Ectodermal cell (in vitro differentiated cells): Measurements from ENCODE around the gene NUMB.
"Not testable (repeated sequence)": the region's sequence is repeated elsewhere in the genome, so short reads cannot be mapped to it uniquely, and the experiment has no call there.

ENCODE experiments used
- H3K27ac ChIP-seq: 2 replicates; pipeline ENCODE4 v1.7.0; 2013; ENCODE audit warnings: mild to moderate bottlenecking, low read depth, low read length; ENCODE audit not compliant: insufficient read depth, poor library complexity, severe bottlenecking
- H3K27me3 ChIP-seq: 2 replicates; pipeline ENCODE4 v1.7.0; 2013; ENCODE audit warnings: mild to moderate bottlenecking, low read length; ENCODE audit not compliant: insufficient read depth, control insufficient read depth, poor library complexity, severe bottlenecking
- H3K36me3 ChIP-seq: one replicate; pipeline ENCODE4 v1.7.0; 2013; ENCODE audit warnings: low read length; ENCODE audit not compliant: control insufficient read depth, insufficient read depth
- H3K4me1 ChIP-seq: one replicate; pipeline ENCODE4 v1.7.0; 2013; ENCODE audit warnings: low read length; ENCODE audit not compliant: control insufficient read depth, insufficient read depth
- H3K4me3 ChIP-seq: 2 replicates; pipeline ENCODE4 v1.7.0; 2013; ENCODE audit warnings: low read depth, low read length, control low read depth; ENCODE audit not compliant: insufficient read depth
- H3K9me3 ChIP-seq: 2 replicates; pipeline ENCODE4 v1.7.0; 2013; ENCODE audit warnings: mild to moderate bottlenecking, low read length, moderate library complexity; ENCODE audit not compliant: control insufficient read depth
- WGBS, 2 experiments: methylation state at CpG; one replicate each; pipeline ENCODE4 v1.1.7; 2013; ENCODE audit warnings: missing lambda C conversion rate in 2 of 2; 5-methylcytosine and 5-hydroxymethylcytosine counted together

The NUMB gene

DNA sequence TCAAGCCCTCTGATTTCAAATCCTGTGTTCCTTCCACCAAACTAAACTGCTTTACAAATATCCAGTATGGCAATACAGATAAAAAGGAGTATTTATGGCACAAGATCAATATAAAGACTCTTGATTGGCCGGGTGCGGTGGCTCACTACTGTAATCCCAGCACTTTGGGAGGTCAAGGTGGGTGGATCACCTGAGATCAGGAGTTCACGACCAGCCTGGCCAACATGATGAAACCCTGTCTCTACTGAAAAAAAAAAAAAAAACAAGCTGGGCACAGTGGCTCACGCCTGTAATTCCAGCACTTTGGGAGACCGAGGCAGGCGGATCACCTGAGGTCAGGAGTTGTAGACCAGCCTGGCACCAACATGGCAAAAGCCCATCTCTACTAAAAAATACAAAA lies 35.3 kb downstream of the NUMB start:
- WGBS, 2 experiments, result 93 to 95% methylated on average over 6 of the region's 6 CpGs
- H3K4me3 ChIP-seq, H3K27ac ChIP-seq, H3K9me3 ChIP-seq, H3K36me3 ChIP-seq, H3K4me1 ChIP-seq, H3K27me3 ChIP-seq: not testable (repeated sequence)

DNA sequence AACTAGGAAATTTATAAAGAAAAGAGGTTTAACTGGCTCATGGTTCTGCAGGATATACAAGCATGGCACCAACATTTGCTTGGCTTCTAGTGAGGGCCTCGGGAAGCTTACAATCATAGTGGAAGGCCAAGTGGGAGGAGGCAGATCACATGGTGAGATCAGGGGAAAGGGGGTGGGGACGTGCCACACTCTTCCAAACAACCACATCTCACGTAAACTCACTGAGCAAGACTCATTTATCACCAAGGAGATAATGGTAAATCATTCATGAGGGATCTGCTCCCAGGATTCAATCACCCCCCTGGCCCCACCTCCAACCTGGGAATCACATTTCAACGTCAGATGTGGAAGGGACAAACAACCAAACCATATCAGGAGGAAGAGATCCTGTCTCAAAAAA lies 35.8 kb downstream of the NUMB start:
- Histone ChIP-seq H3K27me3 (no peaks in the 10 kb centered on the region), H3K9me3 (no peaks in the 10 kb centered on the region), H3K27ac (no peak overlapping the region), H3K4me1 (peaks cover 3% of the 10 kb centered on the region), H3K4me3 (no peak overlapping the region), H3K36me3 (no peaks in the 10 kb centered on the region)
- WGBS, 2 experiments, result 76 to 79% methylated on average over 1 to 4 of the region's 4 CpGs

DNA sequence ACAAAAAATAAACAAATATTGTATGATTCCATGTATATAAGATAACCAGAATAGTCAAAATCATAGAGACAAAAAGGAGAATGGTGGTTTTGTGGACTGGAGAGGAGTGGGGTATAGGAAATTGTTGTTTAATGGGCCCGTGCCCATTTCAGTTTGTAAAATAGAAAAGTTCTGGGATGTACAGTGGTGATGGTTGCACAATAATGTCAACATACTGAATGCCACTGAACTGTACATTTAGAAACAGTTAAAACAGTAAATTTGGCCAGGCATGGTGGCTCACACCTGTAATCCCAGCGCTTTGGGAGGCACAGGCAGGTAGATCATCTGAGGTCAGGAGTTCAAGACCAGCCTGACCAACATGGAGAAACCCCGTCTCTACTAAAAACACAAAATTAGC lies 40.1 kb downstream of the NUMB start:
- Histone ChIP-seq H3K27me3 (no peaks in the 10 kb centered on the region), H3K36me3 (peaks cover 5% of the 10 kb centered on the region), H3K9me3 (no peaks in the 10 kb centered on the region), H3K4me3 (no peak overlapping the region), H3K4me1 (peaks cover 3% of the 10 kb centered on the region), H3K27ac (no peak overlapping the region)
- WGBS, 2 experiments, result 84 to 95% methylated on average over 3 of the region's 3 CpGs

DNA sequence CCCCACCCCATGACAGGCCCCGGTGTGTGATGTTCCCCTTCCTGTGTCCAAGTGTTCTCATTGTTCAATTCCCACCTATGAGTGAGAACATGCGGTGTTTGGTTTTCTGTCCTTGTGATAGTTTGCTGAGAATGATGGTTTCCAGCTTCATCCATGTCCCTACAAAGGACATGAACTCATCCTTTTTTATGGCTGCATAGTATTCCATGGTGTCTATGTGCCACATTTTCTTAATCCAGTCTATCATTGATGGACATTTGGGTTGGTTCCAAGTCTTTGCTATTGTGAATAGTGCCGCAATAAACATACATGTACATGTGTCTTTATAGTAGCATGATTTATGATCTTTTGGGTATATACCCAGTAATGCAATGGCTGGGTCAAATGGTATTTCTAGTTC lies 52.1 kb downstream of the NUMB start:
- not testable (repeated sequence) for H3K36me3 ChIP-seq, H3K4me1 ChIP-seq, H3K27me3 ChIP-seq, H3K4me3 ChIP-seq, H3K27ac ChIP-seq, H3K9me3 ChIP-seq
- WGBS, 2 experiments, result 91 to 100% methylated on average over 1 of the region's 3 CpGs

DNA sequence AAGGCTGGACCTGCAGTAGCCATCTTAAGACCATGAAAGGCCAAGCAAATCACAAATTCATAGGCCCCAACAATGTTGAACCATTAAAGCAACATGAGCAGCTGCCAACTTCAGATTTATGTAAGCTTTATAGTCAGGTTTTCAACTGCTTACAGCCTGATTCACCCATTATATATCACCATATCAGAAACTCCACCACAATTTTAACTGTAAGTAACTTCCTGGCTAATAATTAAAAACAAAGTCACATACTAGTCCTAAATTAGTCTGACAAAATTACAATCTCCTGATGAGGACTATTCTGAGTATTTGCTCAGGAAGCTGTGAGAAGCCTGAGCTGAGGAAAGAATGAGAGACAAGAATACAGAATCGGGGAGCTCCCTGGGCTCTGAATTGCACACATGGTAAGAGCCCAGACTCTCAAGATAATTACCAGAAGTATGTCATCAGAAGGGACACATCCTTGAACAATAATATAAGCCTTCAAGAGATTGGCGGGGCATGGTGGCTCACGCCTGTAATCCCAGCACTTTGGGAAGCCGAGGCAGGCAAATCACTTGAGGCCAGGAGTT lies 55.1 kb downstream of the NUMB start:
- Histone ChIP-seq H3K27me3 (no peaks in the 10 kb centered on the region), H3K4me1 (no peaks in the 10 kb centered on the region), H3K9me3 (no peaks in the 10 kb centered on the region), H3K4me3 (no peak overlapping the region), H3K36me3 (no peaks in the 10 kb centered on the region), H3K27ac (no peak overlapping the region)
- WGBS, 2 experiments, result 93 to 97% methylated on average over 4 of the region's 4 CpGs

DNA sequence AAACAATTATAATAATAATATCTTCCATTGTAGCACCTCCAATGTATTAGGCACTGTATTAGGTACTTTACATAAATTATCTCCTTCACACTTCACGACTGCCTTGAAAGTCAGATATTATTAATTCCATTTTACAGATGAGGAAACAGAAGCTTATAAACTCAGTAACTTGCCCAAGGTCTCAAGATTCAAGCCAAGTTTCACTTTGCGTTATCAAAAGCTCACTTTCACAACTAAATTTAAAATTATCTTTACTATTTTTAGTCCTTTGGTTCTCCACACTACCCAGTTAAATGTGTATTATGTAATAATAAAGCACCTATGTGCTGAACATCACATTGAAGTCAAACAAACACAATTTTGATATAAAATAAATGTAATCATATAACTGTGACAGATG lies 55.8 kb downstream of the NUMB start:
- Histone ChIP-seq H3K36me3 (no peaks in the 10 kb centered on the region), H3K4me1 (no peaks in the 10 kb centered on the region), H3K9me3 (no peaks in the 10 kb centered on the region), H3K27me3 (no peaks in the 10 kb centered on the region), H3K4me3 (no peak overlapping the region), H3K27ac (no peak overlapping the region)
- 90 to 97% methylated on average over 2 of the region's 2 CpGs for WGBS, 2 experiments

DNA sequence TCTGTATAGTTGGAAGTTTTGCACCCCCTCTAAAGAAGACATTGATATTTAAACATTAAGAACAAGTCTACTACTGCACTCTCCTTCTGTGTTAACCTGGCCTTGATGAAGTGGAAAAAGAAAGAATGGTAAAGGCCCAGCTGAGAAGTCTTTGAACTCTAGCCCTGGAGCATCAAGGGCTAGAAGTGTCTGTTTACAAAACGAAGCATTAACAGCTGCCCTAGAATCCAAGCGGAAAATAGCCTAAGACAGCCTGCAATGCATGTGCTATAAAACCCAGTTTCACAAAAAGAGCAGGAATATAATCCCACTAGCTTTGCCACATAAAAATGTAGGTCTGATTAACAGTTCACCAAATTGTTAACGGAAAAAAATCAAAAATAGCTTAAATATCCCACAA lies 60.5 kb downstream of the NUMB start:
- H3K4me3 ChIP-seq, result no peak overlapping the region
- 78 to 81% methylated on average over 2 of the region's 3 CpGs for WGBS, 2 experiments
- H3K4me1 ChIP-seq, result no peaks in the 10 kb centered on the region
- H3K27me3 ChIP-seq, result no peaks in the 10 kb centered on the region
- H3K36me3 ChIP-seq, result no peaks in the 10 kb centered on the region
- no peak overlapping the region for H3K27ac ChIP-seq
- no peaks in the 10 kb centered on the region for H3K9me3 ChIP-seq

DNA sequence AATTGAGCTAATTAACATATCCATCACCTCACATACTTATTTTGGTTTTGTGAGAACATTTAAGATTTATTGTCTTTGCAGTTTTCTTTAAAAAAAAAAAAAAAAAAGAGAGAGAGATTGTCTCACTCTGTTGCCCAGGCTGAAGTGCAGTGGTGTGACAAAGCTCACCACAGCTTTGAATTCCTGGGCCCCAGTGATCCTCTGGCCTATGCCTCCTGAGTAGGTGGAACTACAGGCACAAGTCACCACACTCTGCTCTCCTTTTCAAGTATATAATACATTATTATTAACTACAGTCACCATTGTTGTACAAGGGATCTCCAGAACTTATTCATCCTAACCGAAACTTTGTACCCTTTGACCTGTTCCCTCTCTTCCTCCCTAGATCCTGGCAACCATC lies 64.0 kb downstream of the NUMB start:
- H3K9me3 ChIP-seq, result no peaks in the 10 kb centered on the region
- no peaks in the 10 kb centered on the region for H3K27me3 ChIP-seq
- WGBS, 2 experiments, result 96 to 100% methylated on average over 1 of the region's 1 CpG
- no peaks in the 10 kb centered on the region for H3K4me1 ChIP-seq
- no peak overlapping the region for H3K4me3 ChIP-seq
- H3K36me3 ChIP-seq, result no peaks in the 10 kb centered on the region
- H3K27ac ChIP-seq, result no peak overlapping the region

DNA sequence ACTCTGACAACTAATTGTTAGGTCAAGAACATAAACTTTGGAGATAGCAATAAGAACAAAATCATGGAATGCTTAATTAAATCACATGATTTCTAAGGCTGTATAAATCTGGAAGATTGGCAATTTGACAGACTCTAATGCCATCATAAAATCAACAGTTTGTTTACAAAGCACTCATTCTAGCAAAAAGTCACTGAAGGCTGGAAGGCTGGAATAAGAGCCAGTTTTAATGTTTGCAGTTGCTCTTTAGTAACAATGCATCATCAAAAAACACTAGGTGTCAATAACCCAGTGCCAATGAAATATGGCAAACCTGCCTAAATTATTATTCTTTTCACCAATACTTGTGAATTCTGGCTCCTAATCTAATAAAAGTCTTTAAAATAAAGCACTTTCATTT lies 65.0 kb downstream of the NUMB start:
- no peaks in the 10 kb centered on the region for H3K27me3 ChIP-seq
- H3K36me3 ChIP-seq, result no peaks in the 10 kb centered on the region
- H3K9me3 ChIP-seq, result no peaks in the 10 kb centered on the region
- no peaks in the 10 kb centered on the region for H3K4me1 ChIP-seq
- H3K27ac ChIP-seq, result no peak overlapping the region
- H3K4me3 ChIP-seq, result no peak overlapping the region

DNA sequence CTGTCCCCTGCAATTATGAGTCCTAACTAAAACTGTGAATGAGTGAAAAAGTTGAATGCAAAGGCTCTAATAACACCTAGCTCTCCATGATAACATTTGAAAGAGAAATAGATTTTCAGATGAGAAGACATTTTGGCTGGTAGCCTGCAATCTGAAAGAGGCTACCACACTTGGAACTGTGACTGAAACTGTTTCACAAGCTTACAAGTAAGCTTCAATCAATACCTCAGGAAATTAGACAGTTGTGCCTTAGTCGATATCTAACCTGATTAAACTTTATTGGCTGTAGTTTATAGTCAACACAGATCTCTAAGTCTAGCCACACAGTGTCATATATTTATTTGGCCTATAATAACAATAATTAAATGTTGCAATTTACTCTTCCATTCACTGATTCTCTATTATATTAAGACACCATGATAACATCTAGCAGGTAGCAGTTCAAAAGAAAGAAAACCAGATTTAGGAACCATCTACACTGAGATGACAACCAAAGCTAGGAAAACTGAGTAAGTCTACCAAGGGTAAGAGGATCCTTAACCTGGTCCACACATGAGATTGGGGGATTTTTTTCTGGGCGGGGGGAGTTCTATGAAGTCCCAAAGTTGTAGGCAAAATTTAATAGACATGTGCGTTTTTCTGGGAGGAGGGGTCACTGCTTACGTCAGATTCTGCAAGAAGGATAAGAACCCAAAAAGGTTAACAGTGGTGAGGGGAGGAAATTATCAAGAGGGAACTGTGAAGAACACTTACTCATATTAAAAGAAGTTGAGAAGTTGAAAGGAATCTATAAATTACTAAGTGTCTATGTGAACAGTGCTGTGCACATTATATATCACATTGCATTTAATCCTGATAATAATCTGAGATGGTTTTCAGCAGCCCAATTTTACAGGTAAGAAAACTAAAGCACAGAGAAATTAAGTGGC lies 65.8 kb downstream of the NUMB start:
- no peaks in the 10 kb centered on the region for H3K36me3 ChIP-seq
- H3K27me3 ChIP-seq, result no peaks in the 10 kb centered on the region
- H3K4me1 ChIP-seq, result no peaks in the 10 kb centered on the region
- H3K27ac ChIP-seq, result no peak overlapping the region
- WGBS, 2 experiments, result 93 to 96% methylated on average over 4 of the region's 4 CpGs
- no peaks in the 10 kb centered on the region for H3K9me3 ChIP-seq
- no peak overlapping the region for H3K4me3 ChIP-seq
